ENCODE results near the gene ZNF287.

The ZNF287 gene

DNA sequence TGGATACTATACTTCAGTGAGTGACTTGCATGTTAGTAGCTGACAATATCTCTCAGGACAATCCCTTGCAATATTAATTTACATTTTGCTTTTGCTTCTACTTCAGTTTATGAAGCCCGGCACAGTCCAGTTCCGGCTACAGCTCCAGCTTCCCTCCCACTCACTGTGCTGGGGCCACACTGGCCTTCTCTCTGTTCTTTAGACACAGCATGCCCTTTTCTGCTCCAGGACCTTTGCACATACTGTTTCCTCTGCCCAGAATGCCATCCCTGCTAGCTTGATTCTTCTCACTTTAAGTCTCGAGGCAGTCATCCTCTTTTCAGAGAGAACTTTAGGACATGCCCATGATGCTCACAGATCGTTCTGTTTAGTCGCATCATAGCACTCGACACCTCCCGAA, 51.5 kb downstream of the ZNF287 start:
- Histone ChIP-seq H3K9ac (ENCODE audit: low read length) (no peak overlapping the region), H3K9me2 (replicated peaks; ENCODE audit: insufficient read depth, low read length) (no peaks in the 10 kb centered on the region), H3K79me2 (ENCODE audit: insufficient read depth, low read length) (no peaks in the 10 kb centered on the region), H3K36me3 (ENCODE audit: low read length) (no peaks in the 10 kb centered on the region), H3K4me2 (ENCODE audit: low read depth, low read length, poor library complexity, severe bottlenecking) (no peak overlapping the region), H4K20me1 (ENCODE audit: low read depth, low read length) (no peaks in the 10 kb centered on the region), H3K27ac (ENCODE audit: low read depth, low read length) (no peak overlapping the region), H3F3A (ENCODE audit: insufficient read depth) (no peaks in the 10 kb centered on the region), H3K27me3 (ENCODE audit: low read length) (no peaks in the 10 kb centered on the region), H3K4me3 (ENCODE audit: insufficient read depth, low read length, poor library complexity, severe bottlenecking) (no peak overlapping the region), H3K9me3 (ENCODE audit: insufficient read depth, low read length) (no peaks in the 10 kb centered on the region), H2AFZ (ENCODE audit: low read depth, low read length, severe bottlenecking) (no peak overlapping the region)
- TF ChIP-seq CTCF (IDR thresholded peaks at IDR 0.05; ENCODE audit: insufficient read depth, low read length, poor library complexity, severe bottlenecking), result no peak
- no peak for TF ChIP-seq EZH2phosphoT487 (conservative IDR thresholded peaks at IDR 0.05; ENCODE audit: low read length)

DNA sequence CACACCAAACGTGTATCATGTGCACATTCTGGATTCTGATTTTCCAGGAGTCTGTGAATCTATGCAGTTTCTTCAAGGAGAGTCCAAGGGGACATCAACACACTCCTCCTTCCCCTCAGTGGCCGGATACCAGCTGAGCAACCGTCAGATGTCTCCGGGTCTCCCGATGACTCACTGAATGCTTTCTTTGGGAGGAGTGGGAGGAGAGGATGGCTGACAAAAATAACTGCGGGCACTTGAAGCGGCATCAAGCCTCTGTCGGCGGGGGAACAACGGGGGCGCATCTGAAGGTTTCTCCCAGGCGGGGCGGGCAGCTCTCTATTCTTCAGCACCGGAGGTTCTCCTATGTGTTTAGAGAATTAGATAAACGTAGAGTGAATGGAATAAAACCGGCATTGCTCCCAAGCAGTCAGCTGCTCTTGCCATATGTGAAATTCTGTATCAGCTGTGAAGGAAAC, 52.4 kb downstream of the ZNF287 start:
- H3K9me2 ChIP-seq (replicated peaks; ENCODE audit: insufficient read depth, low read length), result no peaks in the 10 kb centered on the region
- H3K27me3 ChIP-seq (ENCODE audit: low read length), result no peaks in the 10 kb centered on the region
- H2AFZ ChIP-seq (ENCODE audit: low read depth, low read length, severe bottlenecking), result no peak overlapping the region
- H3K9ac ChIP-seq (ENCODE audit: low read length), result no peak overlapping the region
- H3K9me3 ChIP-seq (ENCODE audit: insufficient read depth, low read length), result no peaks in the 10 kb centered on the region
- TF ChIP-seq CTCF (IDR thresholded peaks at IDR 0.05; ENCODE audit: insufficient read depth, low read length, poor library complexity, severe bottlenecking), result no peak
- no peak for TF ChIP-seq EZH2phosphoT487 (conservative IDR thresholded peaks at IDR 0.05; ENCODE audit: low read length)
- H3K79me2 ChIP-seq (ENCODE audit: insufficient read depth, low read length), result no peaks in the 10 kb centered on the region
- no peak overlapping the region for H3K4me2 ChIP-seq (ENCODE audit: low read depth, low read length, poor library complexity, severe bottlenecking)
- H3F3A ChIP-seq (ENCODE audit: insufficient read depth), result no peaks in the 10 kb centered on the region
- no peak overlapping the region for H3K27ac ChIP-seq (ENCODE audit: low read depth, low read length)
- H4K20me1 ChIP-seq (ENCODE audit: low read depth, low read length), result no peaks in the 10 kb centered on the region
- H3K4me3 ChIP-seq (ENCODE audit: insufficient read depth, low read length, poor library complexity, severe bottlenecking), result no peak overlapping the region
- H3K36me3 ChIP-seq (ENCODE audit: low read length), result no peaks in the 10 kb centered on the region

GRCh38 chr17:16515933-16516332, 53.1 kb downstream of the ZNF287 start:
- no peak overlapping the region for H2AFZ ChIP-seq (ENCODE audit: low read depth, low read length, severe bottlenecking)
- no peak overlapping the region for H3K4me3 ChIP-seq (ENCODE audit: insufficient read depth, low read length, poor library complexity, severe bottlenecking)
- no peaks in the 10 kb centered on the region for H3F3A ChIP-seq (ENCODE audit: insufficient read depth)
- no peak overlapping the region for H3K27ac ChIP-seq (ENCODE audit: low read depth, low read length)
- no peak overlapping the region for H3K4me2 ChIP-seq (ENCODE audit: low read depth, low read length, poor library complexity, severe bottlenecking)
- no peaks in the 10 kb centered on the region for H3K79me2 ChIP-seq (ENCODE audit: insufficient read depth, low read length)
- TF ChIP-seq CTCF (IDR thresholded peaks at IDR 0.05; ENCODE audit: insufficient read depth, low read length, poor library complexity, severe bottlenecking) (no peak), EZH2phosphoT487 (conservative IDR thresholded peaks at IDR 0.05; ENCODE audit: low read length) (no peak)
- no peaks in the 10 kb centered on the region for H3K36me3 ChIP-seq (ENCODE audit: low read length)
- no peaks in the 10 kb centered on the region for H3K27me3 ChIP-seq (ENCODE audit: low read length)
- H3K9ac ChIP-seq (ENCODE audit: low read length), result no peak overlapping the region
- no peaks in the 10 kb centered on the region for H4K20me1 ChIP-seq (ENCODE audit: low read depth, low read length)
- no peaks in the 10 kb centered on the region for H3K9me3 ChIP-seq (ENCODE audit: insufficient read depth, low read length)
- H3K9me2 ChIP-seq (replicated peaks; ENCODE audit: insufficient read depth, low read length), result no peaks in the 10 kb centered on the region

All from SU-DHL-6 (cell line).